OCI-LY1 (cell line): Measurements from ENCODE around the gene JPH2.

Source experiments
- H2AFZ ChIP-seq: fragments of 200-600 bp; sonication (generic), shearing (Covaris generic); 2 replicates; pipeline ENCODE4 v1.6.0; 2014; ENCODE audit warnings: antibody characterized with exemption, mild to moderate bottlenecking, low read length
- H3F3A ChIP-seq: fragments of 200-600 bp; sonication (generic), shearing (Covaris generic); 2 replicates; pipeline ENCODE4 v1.6.0; 2014; ENCODE audit warnings: mild to moderate bottlenecking, antibody characterized with exemption, low read length, moderate library complexity; ENCODE audit not compliant: insufficient read depth
- H3K27ac ChIP-seq: fragments of 200-600 bp; sonication (generic); 2 replicates; pipeline ENCODE4 v1.5.1; 2014; ENCODE audit warnings: low read length, mixed run types, mild to moderate bottlenecking, low read depth; ENCODE audit not compliant: poor library complexity, severe bottlenecking
- H3K27me3 ChIP-seq: fragments of 200-600 bp; sonication (generic); 2 replicates; pipeline ENCODE4 v1.6.0; 2014; ENCODE audit warnings: antibody characterized with exemption, mild to moderate bottlenecking, low read length, moderate library complexity; ENCODE audit not compliant: insufficient read depth
- H3K36me3 ChIP-seq: fragments of 200-600 bp; sonication (generic); 2 replicates; pipeline ENCODE4 v1.6.1; 2014; ENCODE audit warnings: mild to moderate bottlenecking, antibody characterized with exemption, low read length, moderate library complexity, mixed read lengths; ENCODE audit not compliant: insufficient read depth
- H3K4me1 ChIP-seq: fragments of 200-600 bp; sonication (generic); 2 replicates; pipeline ENCODE4 v1.5.1; 2014; ENCODE audit warnings: mild to moderate bottlenecking, low read length, moderate library complexity; ENCODE audit not compliant: insufficient read depth, severe bottlenecking
- H3K4me2 ChIP-seq: fragments of 200-600 bp; sonication (generic), shearing (Covaris generic); 2 replicates; pipeline ENCODE4 v1.6.1; 2014; ENCODE audit warnings: low read length
- H3K4me3 ChIP-seq: fragments of 200-600 bp; sonication (generic); 2 replicates; pipeline ENCODE4 v1.5.1; 2014; ENCODE audit warnings: low read length, low read depth, mild to moderate bottlenecking, mixed read lengths; ENCODE audit not compliant: poor library complexity, severe bottlenecking
- H3K79me2 ChIP-seq: fragments of 200-600 bp; shearing (Covaris generic); 2 replicates; pipeline ENCODE4 v1.6.1; 2016; ENCODE audit warnings: mixed run types, low read length, mixed read lengths; ENCODE audit not compliant: insufficient read depth
- H3K9ac ChIP-seq: fragments of 200-600 bp; sonication (generic), shearing (Covaris generic); 2 replicates; pipeline ENCODE4 v1.6.1; 2014; ENCODE audit warnings: mild to moderate bottlenecking, low read length, mixed read lengths
- H3K9me2 ChIP-seq: fragments of 200-600 bp; sonication (generic), shearing (Covaris generic); 2 replicates; pipeline ENCODE4 v1.6.1; 2014; ENCODE audit warnings: low read depth, mild to moderate bottlenecking, low read length, mixed read lengths
- H3K9me3 ChIP-seq: fragments of 200-600 bp; shearing (Covaris generic); 2 replicates; pipeline ENCODE4 v1.6.1; 2014; ENCODE audit warnings: low read length, mixed read lengths
- H4K20me1 ChIP-seq: fragments of 200-600 bp; sonication (generic), shearing (Covaris generic); 2 replicates; pipeline ENCODE4 v1.6.0; 2016; ENCODE audit warnings: mild to moderate bottlenecking, low read length; ENCODE audit not compliant: insufficient read depth
- EZH2 ChIP-seq: fragments of 200-600 bp; sonication (generic), shearing (Covaris generic); IDR thresholded peaks from 2 replicates; pipeline ENCODE4 v1.8.0; 2017; ENCODE audit warnings: borderline replicate concordance, mixed run types, mild to moderate bottlenecking, antibody characterized with exemption, low read length, moderate library complexity, mixed read lengths
- TF ChIP-seq, protein P1 (sequence below): fragments of 200-600 bp; sonication (generic), shearing (Covaris generic); IDR thresholded peaks from 2 replicates; pipeline ENCODE4 v1.5.1; 2017; ENCODE audit warnings: mild to moderate bottlenecking, antibody characterized with exemption, low read length, moderate library complexity, mixed read lengths

Gene JPH2

DNA sequence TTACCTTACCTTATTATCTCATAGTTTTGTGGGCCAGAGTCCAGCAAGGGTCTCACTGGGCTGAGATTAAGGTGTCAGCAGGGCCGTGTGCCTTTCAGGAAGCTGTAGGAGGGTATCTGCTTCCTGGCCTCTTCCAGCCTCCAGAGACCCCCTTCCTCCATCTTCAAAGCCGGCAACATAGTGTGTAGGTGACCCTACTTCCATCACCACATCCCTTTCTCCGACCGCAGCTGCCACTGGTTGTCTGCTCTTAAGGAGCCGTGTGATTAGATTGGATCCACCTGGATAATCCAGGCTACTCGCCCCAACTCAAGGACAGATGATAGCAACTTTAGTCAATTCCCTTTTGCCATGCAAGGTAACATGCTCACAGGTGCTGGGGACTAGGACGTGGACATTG, 91.2 kb downstream of the JPH2 start:
- Histone ChIP-seq H2AFZ (no peak overlapping the region), H4K20me1 (no peaks in the 10 kb centered on the region), H3K9me2 (no peaks in the 10 kb centered on the region), H3K4me3 (no peak overlapping the region), H3K27me3 (no peaks in the 10 kb centered on the region; the same call in 1 of the 2 replicates), H3F3A (no peaks in the 10 kb centered on the region), H3K36me3 (no peaks in the 10 kb centered on the region), H3K9me3 (no peaks in the 10 kb centered on the region), H3K27ac (no peak overlapping the region), H3K9ac (no peak overlapping the region), H3K79me2 (no peaks in the 10 kb centered on the region), H3K4me2 (no peak overlapping the region), H3K4me1 (peaks cover 4% of the 10 kb centered on the region)
- TF ChIP-seq EZH2, result no peak
- TF ChIP-seq, protein P1, sequence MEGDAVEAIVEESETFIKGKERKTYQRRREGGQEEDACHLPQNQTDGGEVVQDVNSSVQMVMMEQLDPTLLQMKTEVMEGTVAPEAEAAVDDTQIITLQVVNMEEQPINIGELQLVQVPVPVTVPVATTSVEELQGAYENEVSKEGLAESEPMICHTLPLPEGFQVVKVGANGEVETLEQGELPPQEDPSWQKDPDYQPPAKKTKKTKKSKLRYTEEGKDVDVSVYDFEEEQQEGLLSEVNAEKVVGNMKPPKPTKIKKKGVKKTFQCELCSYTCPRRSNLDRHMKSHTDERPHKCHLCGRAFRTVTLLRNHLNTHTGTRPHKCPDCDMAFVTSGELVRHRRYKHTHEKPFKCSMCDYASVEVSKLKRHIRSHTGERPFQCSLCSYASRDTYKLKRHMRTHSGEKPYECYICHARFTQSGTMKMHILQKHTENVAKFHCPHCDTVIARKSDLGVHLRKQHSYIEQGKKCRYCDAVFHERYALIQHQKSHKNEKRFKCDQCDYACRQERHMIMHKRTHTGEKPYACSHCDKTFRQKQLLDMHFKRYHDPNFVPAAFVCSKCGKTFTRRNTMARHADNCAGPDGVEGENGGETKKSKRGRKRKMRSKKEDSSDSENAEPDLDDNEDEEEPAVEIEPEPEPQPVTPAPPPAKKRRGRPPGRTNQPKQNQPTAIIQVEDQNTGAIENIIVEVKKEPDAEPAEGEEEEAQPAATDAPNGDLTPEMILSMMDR, result no peak

DNA sequence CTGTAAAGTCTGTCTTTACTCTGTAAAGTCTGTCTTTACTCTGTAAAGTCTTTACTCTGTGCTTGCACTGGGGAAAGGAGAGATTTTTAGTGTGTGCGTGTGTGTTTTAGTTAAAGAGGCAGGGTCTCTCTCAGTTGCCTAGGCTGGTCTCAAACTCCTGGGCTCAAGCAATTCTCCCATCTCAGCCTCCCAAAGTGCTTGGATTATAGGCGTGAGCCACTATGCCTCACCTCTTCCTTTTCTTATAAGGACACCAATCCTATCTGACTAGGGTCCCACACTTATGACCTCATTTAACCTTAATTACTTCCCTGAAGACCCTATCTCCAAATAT, 93.8 kb downstream of the JPH2 start:
- H3K9me3 ChIP-seq, result no peaks in the 10 kb centered on the region
- no peak overlapping the region for H3K27ac ChIP-seq
- no peak overlapping the region for H3K4me3 ChIP-seq
- H3K9me2 ChIP-seq, result no peaks in the 10 kb centered on the region
- H4K20me1 ChIP-seq, result no peaks in the 10 kb centered on the region
- H3K27me3 ChIP-seq, result no peaks in the 10 kb centered on the region
- H2AFZ ChIP-seq, result no peak overlapping the region
- H3K79me2 ChIP-seq, result no peaks in the 10 kb centered on the region
- no peaks in the 10 kb centered on the region for H3K36me3 ChIP-seq
- peaks cover 20% of the 10 kb centered on the region for H3K4me1 ChIP-seq
- no peak overlapping the region for H3K9ac ChIP-seq
- H3F3A ChIP-seq, result no peaks in the 10 kb centered on the region
- H3K4me2 ChIP-seq, result no peak overlapping the region
- TF ChIP-seq, protein P1, result no peak
- TF ChIP-seq EZH2, result no peak

DNA sequence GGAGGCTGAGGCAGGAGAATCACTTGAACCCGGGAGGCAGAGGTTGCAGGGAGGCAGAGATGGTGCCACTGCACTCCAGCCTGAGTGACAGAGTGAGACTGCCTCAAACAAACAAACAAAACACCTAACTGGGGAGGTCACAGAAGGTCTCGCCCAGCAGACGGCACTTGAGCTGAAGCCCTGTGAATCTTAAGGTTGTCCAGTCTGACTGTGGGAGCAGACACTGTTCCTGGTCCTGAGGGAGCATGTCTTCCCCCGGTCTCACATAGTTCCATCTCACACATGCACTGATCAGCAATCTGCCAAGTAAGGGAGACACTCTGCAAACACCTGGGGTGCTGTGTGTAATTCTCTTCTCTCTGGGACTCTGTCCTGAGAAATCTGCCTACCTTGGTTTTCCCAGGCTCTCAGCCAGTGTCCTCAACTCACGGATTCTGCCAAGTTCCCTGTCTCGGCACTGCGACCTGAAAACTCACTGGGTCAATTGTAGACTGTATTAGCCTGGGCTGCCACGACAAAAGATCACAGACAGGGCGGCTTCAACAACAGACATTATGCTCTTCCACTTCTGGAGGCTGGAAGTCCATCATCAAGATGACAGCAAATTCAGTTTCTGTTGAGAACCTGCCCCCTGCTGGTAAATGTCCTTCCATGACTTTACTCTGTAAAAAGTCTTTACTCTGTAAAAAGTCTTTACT, 94.3 kb downstream of the JPH2 start:
- no peaks in the 10 kb centered on the region for H3K36me3 ChIP-seq
- H3K4me3 ChIP-seq, result no peak overlapping the region
- no peaks in the 10 kb centered on the region for H3K79me2 ChIP-seq
- peaks cover 24% of the 10 kb centered on the region for H3K4me1 ChIP-seq
- H3F3A ChIP-seq, result no peaks in the 10 kb centered on the region
- H3K9ac ChIP-seq, result no peak overlapping the region
- no peaks in the 10 kb centered on the region for H4K20me1 ChIP-seq
- H3K9me3 ChIP-seq, result no peaks in the 10 kb centered on the region
- H3K9me2 ChIP-seq, result no peaks in the 10 kb centered on the region
- 0 out of 2 replicates have a peak overlapping the region, but pooled peaks have one; percentile 14 for H3K4me2 ChIP-seq
- H2AFZ ChIP-seq, result 0 out of 2 replicates have a peak overlapping the region, but pooled peaks have one; percentile 74
- no peak overlapping the region for H3K27ac ChIP-seq
- H3K27me3 ChIP-seq, result no peaks in the 10 kb centered on the region
- TF ChIP-seq, protein P1, result peak; percentile 65
- TF ChIP-seq EZH2, result no peak
